HG02870 (cell line): ENCODE measurements around the gene WDHD1.
"Not testable (repeated sequence)": the region's sequence is repeated elsewhere in the genome, so short reads cannot be mapped to it uniquely, and the experiment has no call there.

Source experiments
- ATAC-seq: cut with Tn5 transposase; IDR thresholded peaks from one replicate; pipeline ENCODE4 v1.9.1; 2021; ENCODE audit warnings: mild to moderate bottlenecking, moderate library complexity; ENCODE audit not compliant: unreplicated experiment

WDHD1 gene

GRCh38 chr14:55026793-55027561 lies at the start of gene WDHD1, which contains the start of gene SOCS4:
Gene WDHD1 (minus strand): TSS chr14:55027099. CDS start chr14:55026787, 312 bp downstream.
Gene SOCS4 (plus strand): TSS chr14:55027236. CDS start chr14:55043042, 15,806 bp downstream.
- peak; percentile 87 for ATAC-seq

DNA sequence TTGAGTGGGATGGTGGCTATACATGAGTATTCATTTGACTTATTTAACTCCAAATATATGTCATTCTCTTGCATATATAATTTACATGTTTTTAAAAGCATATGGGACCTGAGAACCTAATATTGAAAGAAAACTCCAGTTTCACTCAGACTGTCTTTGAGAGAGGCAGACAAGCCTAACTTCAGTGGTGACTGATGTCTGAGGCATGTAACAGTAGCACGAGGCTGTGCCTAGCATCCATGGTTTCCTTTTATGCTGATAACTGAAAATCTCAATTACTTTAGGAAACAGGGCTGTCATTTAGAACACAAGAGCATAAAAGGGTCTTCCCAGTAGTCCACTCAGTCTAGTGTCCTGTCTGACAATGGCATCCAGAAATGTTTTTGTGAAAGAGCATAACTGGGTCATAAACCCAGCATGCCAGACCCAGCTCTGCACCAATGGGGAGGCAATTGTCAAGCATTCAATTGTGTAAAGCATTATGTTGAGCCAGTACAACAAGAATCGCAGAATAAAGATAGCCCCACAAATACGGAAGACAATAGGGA lies 48.8 kb upstream of the WDHD1 start:
- ATAC-seq = peak; percentile 24

DNA sequence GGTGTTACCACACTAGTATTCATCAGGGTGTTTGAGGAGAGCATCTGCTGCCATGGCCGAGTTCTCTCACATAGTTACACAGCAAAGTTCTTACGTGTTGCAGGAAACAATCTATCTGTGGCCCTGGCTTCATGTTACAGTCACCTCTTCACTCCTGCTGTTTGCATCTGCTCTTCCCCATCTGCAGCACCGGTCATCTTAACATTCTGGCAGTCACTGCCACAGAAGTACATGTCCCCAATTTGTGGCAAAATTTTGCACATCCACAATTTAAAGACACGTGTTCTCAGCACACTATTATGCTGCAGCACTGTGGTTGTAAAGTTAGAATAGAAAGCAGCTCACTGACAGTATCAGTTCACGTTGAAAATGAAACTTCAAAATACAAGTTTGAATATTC lies 47.8 kb upstream of the WDHD1 start:
- peak; percentile 44 for ATAC-seq

- ATAC-seq = no peak
Observed at GRCh38 chr14:55073856-55074255, 47.0 kb upstream of the WDHD1 start.

DNA sequence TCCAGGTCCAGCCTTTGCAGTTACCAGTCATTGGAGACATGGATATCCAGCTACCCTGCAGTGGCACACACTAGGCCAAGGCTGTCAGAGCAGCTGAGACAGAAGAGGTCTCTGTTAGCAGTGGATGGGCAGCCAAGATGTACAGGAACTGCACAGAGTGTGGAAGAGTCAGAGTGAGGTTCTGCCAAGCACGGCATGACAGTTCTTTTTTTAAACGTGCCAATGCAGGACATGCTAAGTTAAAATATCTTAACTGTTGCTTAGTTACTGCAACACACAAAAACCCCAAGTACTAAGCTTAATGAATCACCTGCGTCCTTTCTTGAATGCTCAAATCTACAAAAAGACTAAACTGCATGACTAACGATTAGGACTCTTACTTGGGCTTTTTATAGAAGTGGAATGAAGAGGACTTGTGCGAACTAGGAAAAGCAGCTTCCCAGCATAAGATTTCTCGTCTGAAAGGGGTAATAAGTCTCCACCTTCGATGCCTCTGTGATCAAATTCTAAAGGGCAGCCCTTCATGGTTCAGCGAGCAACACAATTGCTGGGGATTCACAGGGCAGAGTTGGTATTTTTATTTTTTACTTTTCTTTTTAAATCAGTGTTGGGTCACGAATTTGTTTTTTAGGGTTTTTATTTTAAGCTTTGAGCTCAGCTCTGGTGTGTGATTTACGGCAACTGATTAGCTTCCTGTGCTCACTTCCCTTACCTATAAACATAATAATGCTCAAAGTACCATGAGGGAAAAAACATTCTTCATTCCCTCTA lies 45.2 kb upstream of the WDHD1 start:
- peak; percentile 37 for ATAC-seq

GRCh38 chr14:55070981-55071411 lies 44.1 kb upstream of the WDHD1 start:
- no peak for ATAC-seq

- ATAC-seq = no peak
Observed at GRCh38 chr14:55066223-55066622, 39.3 kb upstream of the WDHD1 start.

DNA sequence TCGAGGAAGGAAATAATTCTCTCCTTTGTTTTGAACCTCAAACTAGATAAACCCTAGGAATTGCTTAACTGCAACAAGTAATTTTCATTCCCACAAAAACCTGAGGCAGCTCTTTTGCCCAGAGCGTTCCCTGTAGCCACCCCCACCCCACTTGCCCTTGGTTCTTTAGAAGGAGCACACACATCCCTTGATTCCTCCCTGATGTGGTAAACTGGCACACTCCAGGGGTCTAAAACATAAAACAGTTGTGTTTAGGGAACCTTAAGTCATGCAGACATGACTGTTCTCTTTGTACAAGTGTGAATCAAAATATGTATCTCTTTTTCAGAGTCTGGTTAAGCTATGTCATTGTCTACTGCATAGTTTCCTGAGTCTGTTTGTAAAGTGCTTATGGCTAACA lies 38.5 kb upstream of the WDHD1 start:
- no peak for ATAC-seq

DNA sequence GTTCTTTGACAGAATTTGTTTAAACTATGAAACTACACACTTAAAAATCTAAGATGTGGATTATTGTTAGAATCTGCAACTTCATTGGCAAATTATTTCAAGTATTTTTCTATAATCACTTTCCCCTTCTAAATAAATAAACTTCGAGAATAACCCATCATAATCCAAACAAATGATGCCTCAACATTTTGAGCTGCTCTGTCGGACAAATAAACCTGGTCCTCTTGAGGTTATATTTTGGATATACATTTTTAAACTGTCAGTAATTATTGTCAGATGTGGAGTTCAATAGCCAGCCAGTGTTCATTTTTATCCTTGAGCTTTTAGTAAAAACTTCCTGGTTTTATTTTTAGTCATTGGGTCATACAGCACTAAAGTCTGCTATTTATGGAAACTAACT lies 38.0 kb upstream of the WDHD1 start:
- ATAC-seq = not testable (repeated sequence)

DNA sequence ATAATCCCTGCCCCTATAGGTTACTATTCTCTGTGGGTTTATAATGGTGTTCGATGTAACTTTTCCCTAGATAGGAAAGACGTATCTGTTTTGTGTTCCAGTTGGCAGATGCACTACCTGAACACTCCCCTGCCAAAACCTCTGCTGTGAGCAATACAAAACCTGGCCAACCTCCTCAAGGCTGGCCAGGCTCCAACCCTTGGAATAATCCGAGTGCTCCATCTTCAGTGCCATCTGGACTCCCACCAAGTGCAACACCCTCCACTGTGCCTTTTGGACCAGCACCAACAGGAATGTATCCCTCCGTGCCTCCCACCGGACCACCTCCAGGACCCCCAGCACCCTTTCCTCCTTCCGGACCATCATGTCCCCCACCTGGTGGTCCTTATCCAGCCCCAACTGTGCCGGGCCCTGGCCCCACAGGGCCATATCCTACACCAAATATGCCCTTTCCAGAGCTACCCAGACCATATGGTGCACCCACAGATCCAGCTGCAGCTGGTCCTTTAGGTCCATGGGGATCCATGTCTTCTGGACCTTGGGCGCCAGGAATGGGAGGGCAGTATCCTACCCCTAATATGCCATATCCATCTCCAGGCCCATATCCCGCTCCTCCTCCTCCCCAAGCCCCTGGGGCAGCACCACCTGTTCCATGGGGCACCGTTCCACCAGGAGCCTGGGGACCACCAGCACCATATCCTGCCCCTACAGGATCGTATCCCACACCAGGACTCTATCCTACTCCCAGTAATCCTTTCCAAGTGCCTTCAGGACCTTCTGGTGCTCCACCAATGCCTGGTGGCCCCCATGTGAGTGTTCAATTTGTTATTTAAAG lies 35.8 kb upstream of the WDHD1 start:
- ATAC-seq = no peak

- ATAC-seq = no peak
Observed at GRCh38 chr14:55059333-55059732, 32.4 kb upstream of the WDHD1 start.

DNA sequence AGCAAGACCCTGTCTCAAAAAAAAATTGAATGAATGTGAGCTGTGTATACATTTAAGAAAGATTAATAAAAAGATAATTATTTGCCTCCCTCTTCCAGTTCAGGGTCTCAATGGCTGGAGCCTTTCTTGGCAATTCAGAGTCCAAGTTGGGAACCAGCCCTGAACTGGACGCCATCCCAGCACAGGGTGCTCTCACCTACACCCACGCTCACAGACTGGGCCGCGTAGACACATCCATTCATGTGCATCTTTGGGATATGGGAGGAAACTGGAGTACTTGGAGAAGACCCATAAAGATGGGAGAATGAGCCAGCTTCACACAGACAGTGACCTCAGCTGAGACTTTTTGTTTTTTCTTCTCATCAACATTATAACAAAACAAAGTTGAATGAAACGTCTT lies 31.0 kb upstream of the WDHD1 start:
- no peak for ATAC-seq

GRCh38 chr14:55054098-55054497 lies 27.2 kb upstream of the WDHD1 start:
- no peak for ATAC-seq

DNA sequence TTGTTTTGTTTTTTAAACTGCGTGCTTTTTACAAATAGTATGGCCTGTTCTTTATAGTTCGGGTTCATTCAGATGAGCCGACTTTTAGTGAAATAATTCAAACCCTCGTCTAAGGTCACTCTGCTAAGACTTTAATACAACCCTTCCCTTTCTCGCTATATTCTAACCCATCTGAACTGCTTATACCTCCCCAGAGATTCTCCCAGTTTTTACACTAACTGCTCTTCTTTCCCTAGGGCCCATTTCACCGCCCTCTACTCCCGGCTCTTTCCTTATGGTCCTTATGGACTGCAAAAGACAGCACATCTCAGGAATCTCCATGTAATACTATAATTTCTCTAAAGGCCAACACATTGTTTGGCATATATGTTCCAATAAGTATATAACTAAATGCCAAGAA lies 26.6 kb upstream of the WDHD1 start:
- no peak for ATAC-seq

- no peak for ATAC-seq
Observed at GRCh38 chr14:55053018-55053417, 26.1 kb upstream of the WDHD1 start.

- peak; percentile 16 for ATAC-seq
Observed at GRCh38 chr14:55052269-55052930, 25.5 kb upstream of the WDHD1 start.

DNA sequence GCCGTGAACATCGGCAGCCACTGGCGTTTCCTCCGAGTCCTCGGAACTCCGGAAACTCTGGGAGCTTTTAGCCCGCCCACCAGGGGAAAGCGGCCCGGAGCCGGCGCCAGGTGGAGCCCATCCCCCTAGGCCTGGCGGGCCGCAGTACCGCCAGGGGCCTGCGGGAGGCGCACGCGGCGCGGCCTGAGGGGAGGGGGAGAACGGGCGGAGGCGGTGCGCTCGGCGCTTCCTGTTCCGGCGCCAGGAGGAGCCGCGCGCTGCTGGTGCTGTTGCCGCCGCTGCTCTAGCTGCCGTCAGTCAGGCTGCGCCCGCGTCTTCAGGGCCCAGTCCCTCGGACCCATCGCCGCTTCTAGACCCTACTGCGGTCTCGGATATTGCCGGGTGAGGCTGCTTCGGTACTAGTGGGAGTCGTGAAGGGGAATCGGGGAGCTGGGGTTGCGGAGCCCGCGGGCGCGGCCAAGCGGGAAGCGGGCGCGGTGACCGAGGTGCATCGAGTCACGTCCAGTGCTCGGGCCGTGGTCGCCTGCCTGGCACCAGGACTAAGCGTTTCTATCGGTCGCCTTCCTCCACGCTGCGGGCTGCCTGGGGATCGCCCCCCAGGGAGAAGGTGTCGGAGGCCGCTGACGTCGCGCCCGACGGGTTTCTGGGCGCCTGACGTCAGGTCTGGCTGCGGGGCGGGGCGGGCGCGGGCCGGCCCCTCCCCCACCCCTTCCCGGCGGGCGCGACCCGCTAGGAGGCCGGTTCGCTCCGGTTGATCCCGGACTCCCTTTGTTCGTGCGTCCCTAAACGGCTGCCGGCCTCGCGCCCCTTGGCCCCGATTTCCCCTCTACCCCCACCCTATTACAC lies 24.7 kb upstream of the WDHD1 start, which contains the start of gene MAPK1IP1L:
Gene MAPK1IP1L, plus strand, starts transcription at position 225 of the 846 bp plus-strand sequence. CDS start 10,037 bp downstream, outside the sequence.
- ATAC-seq = peak; percentile 84

DNA sequence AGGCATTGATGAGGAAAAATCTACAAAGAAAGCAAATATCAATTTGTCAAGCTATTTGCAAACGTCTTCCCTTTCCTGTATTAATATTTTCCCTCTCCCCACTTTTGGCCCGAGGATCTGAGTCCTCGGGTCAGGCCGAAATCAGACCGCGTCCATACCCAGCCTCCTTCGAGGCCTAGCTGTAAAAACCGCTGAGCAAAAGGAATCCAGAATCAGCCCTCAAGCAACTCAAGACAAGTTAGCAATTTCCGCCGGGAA lies 24.2 kb upstream of the WDHD1 start:
- ATAC-seq = peak; percentile 19

DNA sequence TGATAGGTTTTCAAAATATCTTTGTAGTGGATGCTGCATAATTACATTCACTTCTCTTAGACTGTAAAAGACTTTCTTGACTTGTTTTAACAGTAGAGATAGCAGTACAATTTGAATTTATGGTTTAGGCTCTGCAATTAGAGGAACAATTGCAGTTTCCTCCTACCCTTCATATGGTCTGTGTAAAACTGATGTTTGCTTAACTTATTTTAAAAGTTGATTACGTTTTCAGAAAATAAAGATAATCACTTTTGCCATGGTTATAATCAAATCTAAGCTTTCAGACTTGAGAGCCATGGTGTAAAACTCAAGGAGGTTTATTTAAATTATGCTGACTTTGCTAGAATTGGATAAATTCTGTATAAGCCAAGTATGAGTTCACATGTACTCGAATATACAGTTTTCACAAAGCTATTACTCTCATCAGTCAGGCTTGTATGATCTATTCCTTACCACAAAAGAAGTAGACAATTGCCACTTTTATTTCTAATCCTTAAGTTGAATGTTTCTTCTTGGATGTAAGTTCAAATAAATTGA lies 22.1 kb upstream of the WDHD1 start:
- ATAC-seq = no peak
